G401 (cell line): ENCODE data around the gene OOSP3. TPM values are rescaled to one million over a fixed set of nuclear protein-coding genes. Genes with fewer than 3 reads are reported as not detected.
"Not testable (repeated sequence)": the region's sequence is repeated elsewhere in the genome, so short reads cannot be mapped to it uniquely, and the experiment has no call there.

Source experiments
- DNase-seq: peaks from one replicate; pipeline ENCODE4 v3.0.0-alpha.2; 2015; ENCODE audit warnings: low spot score
- in situ Hi-C: cut with HindIII; loops from 2 replicates; pipeline ENCODE4 v1.10.0; 2016; ENCODE audit warnings: low sequenced_read_pairs, mixed read lengths
- total RNA-seq: library from RNA; depleted of rRNA; stranded (reverse); fragments of >200 nt; shearing (Covaris generic); gene quantifications from 2 replicates; pipeline ENCODE4 v1.2.3, GENCODE V29; 2014; rRNA removed

The OOSP3 gene
- not detected in 2 replicates for total RNA-seq

GRCh38 chr11:59878575-59878974 lies at the start of gene OOSP3:
OOSP3 (plus strand) TSS chr11:59878782; CDS start chr11:59878809, 27 bp downstream.
- in situ Hi-C loops, result no loop called here
- no peak for DNase-seq

- no peak for DNase-seq
- in situ Hi-C loops, result no loop called here
These were observed 49.2 kb upstream of the OOSP3 start for GRCh38 chr11:59829358-59829757.

- no peak for DNase-seq
- in situ Hi-C loops, result no loop called here
These were observed 45.0 kb upstream of the OOSP3 start for GRCh38 chr11:59833602-59834001.

- in situ Hi-C loops, result no loop called here
- DNase-seq, result no peak
These were observed 39.0 kb upstream of the OOSP3 start for GRCh38 chr11:59839615-59840014.

GRCh38 chr11:59841514-59841913 lies 37.1 kb upstream of the OOSP3 start:
- in situ Hi-C loops, result no loop called here
- no peak for DNase-seq

- DNase-seq, result no peak
- in situ Hi-C loops, result no loop called here
These were observed 36.3 kb upstream of the OOSP3 start for GRCh38 chr11:59842316-59842715.

- in situ Hi-C loops, result no loop called here
These were observed 33.2 kb upstream of the OOSP3 start, which contains the start of gene CBLIF for GRCh38 chr11:59845399-59845798. CBLIF (minus strand) TSS chr11:59845499; CDS start chr11:59845453, 46 bp downstream.

GRCh38 chr11:59846556-59846955 lies 32.0 kb upstream of the OOSP3 start:
- in situ Hi-C loops, result no loop called here
- DNase-seq, result no peak

More at GRCh38 chr11:59845399-59845798, 33.2 kb upstream of the OOSP3 start, which contains the start of gene CBLIF:
- DNase-seq, result no peak

- in situ Hi-C loops, result no loop called here
- no peak for DNase-seq
These were observed 31.0 kb upstream of the OOSP3 start for GRCh38 chr11:59847626-59848025.

- in situ Hi-C loops, DNase-seq: not testable (repeated sequence)
These were observed 30.1 kb upstream of the OOSP3 start for GRCh38 chr11:59848439-59848838.

GRCh38 chr11:59849129-59849528 lies 29.5 kb upstream of the OOSP3 start:
- in situ Hi-C loops, result no loop called here
- DNase-seq, result no peak

- DNase-seq, in situ Hi-C loops: not testable (repeated sequence)
These were observed 29.0 kb upstream of the OOSP3 start for GRCh38 chr11:59849551-59849950.

- in situ Hi-C loops, DNase-seq: not testable (repeated sequence)
These were observed 27.2 kb upstream of the OOSP3 start for GRCh38 chr11:59851416-59851815.

- in situ Hi-C loops, result no loop called here
- DNase-seq, result no peak
These were observed 23.7 kb upstream of the OOSP3 start for GRCh38 chr11:59854871-59855270.

- in situ Hi-C loops, result no loop called here
- DNase-seq, result no peak
These were observed 20.8 kb upstream of the OOSP3 start for GRCh38 chr11:59857439-59858434.

GRCh38 chr11:59859673-59860072 lies 18.9 kb upstream of the OOSP3 start:
- in situ Hi-C loops, result no loop called here
- no peak for DNase-seq

- in situ Hi-C loops, result no loop called here
These were observed 16.3 kb upstream of the OOSP3 start for GRCh38 chr11:59862252-59862651.

GRCh38 chr11:59865031-59865430 lies 13.6 kb upstream of the OOSP3 start:
- in situ Hi-C loops, result no loop called here
- DNase-seq, result no peak

More at GRCh38 chr11:59862252-59862651, 16.3 kb upstream of the OOSP3 start:
- DNase-seq, result no peak

GRCh38 chr11:59866397-59866796 lies 12.2 kb upstream of the OOSP3 start, which contains the start of gene TCN1:
TCN1 (minus strand) TSS chr11:59866487; CDS start chr11:59866470, 17 bp downstream.
- DNase-seq, result no peak
- in situ Hi-C loops, result no loop called here

- in situ Hi-C loops, result no loop called here
- DNase-seq, result no peak
These were observed 11.7 kb upstream of the OOSP3 start for GRCh38 chr11:59866836-59867235.
